ENCODE data around the gene IL13.

The IL13 gene

DNA sequence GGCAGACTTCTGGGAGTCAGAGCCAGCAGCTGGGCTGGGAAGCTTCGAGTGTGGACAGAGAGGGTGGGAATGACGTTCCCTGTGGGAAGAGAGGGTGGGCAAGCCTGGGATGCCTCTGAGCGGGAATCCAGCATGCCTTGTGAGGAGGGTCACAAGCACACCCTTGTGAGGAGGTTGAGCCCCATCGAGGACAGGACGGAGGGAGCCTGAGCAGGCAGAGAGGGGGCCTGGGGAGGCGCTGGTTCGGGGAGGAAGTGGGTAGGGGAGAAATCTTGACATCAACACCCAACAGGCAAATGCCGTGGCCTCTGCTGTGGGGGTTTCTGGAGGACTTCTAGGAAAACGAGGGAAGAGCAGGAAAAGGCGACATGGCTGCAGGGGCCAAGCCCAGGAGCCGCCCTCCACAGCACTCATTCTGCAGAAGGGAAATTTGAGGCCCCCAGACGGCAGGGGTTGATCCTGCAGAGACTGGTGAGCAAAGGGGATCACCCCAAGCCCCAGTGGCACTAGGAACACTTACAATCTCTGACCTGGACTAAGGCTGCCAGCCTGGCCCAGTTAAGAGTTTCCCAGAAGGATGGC lies 1.1 kb upstream of the IL13 start:
- DNase-seq, result no peak

DNA sequence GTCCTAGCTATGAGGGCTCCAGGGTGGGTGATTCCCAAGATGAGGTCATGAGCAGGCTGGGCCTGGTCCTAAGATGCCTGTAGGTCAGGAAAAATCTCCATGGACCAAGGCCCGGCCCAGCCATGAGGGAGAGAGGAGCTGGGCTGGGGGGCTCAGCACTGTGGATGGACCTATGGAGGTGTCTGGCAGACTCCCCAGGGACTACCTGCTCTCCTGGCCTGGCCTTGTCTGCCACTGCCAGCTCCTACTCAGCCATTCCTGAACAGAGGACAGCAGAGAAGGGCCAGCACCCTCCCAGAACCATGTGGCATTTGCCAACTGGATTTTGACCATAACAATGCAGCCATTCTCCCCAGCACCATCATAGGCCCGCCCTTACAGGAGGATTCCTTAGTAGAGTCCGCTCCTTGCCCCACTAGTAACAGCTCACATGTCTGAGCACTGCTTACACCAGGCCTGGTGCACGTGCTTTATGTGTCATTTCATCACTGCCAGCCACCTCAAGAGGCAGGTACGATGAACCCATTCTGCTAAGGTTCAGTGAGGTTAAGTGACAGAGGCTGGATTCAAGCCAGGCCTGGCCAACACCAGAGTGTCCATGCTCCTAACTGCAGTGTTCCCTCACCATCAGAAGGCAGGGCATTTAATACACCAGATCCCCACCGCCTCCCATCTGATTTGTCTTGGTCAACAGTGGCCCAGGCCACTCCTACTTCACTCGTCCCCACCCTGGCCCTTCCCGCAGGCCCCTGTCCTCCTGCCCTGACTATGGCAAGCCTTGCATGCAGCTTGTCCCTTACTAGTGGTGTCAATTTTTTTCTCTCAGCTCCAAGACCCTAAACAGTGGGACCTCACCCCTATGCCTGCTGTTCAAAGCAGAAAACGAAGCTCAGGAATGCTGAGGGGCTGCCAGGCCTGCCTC lies 669 bp downstream of the IL13 start:
- no peak for DNase-seq

DNA sequence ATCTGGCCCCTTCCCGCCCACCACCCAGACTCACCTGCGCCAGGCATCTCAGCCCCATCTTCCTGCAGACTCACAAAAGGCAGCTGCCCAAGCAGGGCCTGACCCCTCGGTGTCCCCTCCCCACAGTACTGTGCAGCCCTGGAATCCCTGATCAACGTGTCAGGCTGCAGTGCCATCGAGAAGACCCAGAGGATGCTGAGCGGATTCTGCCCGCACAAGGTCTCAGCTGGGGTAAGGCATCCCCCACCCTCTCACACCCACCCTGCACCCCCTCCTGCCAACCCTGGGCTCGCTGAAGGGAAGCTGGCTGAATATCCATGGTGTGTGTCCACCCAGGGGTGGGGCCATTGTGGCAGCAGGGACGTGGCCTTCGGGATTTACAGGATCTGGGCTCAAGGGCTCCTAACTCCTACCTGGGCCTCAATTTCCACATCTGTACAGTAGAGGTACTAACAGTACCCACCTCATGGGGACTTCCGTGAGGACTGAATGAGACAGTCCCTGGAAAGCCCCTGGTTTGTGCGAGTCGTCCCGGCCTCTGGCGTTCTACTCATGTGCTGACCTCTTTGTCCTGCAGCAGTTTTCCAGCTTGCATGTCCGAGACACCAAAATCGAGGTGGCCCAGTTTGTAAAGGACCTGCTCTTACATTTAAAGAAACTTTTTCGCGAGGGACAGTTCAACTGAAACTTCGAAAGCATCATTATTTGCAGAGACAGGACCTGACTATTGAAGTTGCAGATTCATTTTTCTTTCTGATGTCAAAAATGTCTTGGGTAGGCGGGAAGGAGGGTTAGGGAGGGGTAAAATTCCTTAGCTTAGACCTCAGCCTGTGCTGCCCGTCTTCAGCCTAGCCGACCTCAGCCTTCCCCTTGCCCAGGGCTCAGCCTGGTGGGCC lies 1.9 kb downstream of the IL13 start:
- no peak for DNase-seq

DNA sequence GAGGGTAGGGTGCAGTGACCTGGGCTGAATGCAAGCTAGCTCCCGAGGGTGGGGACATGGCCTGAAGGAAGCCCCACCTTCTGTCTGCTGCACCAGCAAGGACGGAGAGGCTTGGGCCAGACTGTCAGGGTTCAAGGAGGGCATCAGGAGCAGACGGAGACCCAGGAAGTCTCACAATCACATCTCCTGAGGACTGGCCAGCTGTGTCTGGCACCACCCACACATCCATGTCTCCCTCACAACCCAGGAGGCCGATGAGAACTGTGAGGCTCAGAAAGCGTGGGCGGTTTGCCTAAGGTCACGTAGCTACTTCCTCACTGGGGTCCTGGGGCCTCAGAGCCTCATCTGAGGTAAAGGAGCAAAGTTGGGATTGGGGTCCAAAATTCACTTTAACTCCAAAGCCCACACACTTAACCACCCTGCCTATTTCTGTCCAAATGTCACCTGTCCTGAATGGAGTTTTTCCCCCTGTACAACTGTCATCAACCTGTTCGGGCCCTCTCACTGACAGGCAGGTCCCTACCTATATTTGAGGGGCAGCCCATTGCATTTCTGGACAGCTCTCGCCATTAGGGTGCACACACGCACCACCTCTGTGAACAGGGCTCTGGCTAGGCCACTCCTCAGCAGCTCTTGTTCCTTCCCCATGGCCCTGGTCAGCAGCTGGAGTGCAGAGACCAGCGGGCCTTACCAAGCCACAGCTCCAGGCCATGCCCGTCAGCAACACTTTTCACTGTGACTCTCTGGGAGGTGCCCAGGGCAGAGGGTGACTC lies 3.4 kb downstream of the IL13 start:
- DNase-seq, result no peak

DNA sequence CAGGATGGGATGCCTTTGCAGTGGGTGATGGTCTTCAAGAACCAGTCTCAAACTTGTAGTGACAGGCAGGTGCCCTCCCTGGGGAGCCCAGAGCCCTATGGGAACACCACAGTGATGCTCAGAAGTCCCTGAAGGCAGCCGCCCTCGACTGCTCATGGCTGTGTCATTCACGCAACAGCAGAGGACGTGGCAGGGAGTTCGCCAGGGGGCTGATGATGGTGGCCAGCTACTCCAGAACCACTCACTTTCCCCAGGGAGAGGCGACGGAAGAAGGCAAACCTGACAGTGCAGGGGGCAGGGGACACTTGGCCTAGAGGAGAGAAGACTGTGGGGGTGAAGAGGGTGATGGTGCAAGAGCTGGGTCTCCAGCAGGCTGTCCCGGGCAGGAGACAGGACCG lies 4.0 kb downstream of the IL13 start:
- DNase-seq, result no peak

DNA sequence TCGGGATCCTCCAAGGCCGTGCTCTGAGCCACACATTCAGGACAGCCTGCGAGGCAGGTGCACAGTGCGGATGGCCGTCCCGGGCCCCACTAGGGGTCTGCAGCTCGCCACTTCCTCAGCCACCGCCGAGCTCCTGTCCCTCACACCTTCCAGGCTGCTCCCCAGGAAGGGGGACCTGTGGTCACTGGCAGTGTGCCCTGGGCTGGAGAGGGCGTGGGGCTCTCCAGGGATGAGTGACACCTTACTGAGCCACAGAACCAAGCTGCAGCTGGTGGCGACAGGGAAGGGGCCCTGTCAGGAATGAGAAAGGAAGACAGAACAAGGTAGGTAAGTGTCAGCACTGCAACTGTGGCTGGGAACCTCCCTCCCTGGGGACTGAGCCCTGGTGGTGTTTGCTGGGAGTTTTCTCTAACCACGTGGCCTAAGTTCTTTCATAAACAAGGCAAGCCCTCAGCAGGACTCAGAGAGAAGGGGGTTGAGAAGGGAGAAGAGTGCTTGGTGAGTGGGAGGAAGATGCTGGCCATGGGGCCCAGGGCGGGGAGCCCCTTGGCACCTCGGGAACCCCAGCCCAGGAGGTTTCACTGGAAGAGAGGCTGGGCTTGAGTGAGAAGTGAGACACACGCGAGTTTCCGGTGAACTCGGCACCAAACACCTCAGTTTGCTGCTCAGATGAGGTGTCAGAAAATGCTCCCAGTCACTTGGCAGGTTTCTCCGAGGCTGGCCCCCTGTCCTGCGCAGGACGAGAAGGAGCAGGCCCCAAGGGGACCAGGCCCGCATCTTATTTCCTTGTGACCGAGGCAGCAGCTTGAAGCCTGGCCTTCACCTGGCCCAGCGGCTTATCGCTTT lies 5.2 kb downstream of the IL13 start:
- DNase-seq, result no peak

DNA sequence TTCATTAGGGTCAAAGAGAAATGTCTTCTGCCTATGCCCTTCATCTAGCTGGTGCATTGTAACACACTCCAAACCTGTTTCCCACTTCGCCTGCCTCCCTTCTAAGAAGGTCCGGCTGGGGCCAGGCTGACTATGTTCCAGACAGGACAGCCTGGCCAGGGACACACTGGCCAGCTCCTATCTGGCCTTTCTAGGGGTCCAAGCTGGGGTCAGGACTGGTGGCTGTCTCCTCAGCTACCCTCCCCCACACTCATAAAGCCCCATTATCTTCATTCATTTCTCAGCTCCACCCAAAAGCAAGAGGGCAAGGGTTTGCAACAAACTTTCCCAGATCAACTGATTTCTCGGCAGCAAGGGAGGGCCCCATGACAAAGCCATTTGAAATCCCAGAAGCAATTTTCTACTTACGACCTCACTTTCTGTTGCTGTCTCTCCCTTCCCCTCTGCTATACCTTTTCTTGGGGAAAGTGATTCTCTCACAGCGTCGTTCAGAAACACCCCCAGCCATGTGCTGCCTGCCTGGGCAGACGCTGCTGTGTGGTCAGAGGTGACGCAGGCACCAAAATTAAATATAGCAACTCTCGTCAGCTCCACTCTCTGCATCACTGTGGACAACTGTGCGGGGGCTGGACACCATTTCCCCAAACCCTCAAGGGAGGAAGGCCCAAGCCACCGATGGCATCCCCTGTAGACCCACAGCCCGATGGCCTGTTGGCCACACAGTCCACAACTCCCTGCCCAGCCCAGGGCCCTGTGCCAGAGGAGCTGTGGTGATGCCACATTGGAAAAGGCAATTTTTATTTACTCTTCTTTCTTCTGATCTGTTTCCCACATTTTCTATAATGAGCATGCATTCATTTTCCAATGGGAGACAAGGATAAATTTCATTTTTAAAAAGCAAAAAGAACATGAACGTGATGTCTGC lies 6.1 kb downstream of the IL13 start:
- no peak for DNase-seq

DNA sequence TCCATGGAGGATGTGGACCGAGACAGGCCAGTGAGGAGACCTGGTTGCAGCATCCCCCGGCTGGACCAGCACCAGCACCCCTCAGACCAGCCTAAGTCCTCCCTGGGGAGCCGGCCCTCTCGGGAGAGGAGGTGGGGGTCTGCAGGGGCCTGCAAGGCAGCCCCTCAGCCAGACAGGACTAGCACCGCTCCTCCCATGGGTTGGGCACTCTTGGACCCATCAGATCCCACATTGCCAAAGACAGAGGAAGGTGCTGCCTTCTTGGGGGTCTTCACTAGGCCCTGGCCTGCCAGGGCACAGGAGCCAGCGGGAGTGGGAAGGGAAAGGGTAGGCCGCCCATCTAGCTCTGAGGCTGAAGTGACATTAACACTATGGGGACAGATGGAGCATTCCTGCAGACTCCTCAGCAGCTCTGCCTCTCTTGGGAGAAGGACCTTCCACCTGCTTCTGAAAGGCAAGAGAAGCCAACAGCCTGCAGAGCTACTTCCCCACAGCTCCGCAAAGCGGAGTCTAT lies 6.8 kb downstream of the IL13 start:
- no peak for DNase-seq

DNA sequence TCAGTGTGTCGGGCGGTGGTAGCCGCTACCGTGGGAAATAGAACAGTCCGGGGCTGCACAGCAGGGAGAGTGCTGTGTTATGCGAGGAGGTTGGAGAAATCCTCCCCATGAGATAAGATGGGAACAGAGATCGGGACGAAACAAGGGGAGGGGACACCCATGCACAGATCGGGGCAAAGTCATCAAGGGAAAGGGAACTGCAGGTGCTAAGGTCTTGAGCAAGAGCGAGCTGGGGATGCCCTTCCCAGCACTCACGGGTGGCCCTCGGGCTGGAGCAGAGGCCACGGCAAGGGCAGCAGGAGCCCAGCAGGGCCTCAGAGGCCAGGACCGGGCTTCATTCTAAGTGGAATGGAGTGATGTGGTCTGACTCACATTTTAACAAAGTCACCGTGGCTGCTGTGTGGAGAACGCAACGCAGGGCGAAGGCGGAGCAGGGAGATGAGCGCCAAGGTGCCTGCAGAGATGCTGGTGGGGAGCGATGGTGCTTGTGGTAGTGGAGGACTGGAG lies 7.7 kb downstream of the IL13 start:
- DNase-seq, result no peak

DNA sequence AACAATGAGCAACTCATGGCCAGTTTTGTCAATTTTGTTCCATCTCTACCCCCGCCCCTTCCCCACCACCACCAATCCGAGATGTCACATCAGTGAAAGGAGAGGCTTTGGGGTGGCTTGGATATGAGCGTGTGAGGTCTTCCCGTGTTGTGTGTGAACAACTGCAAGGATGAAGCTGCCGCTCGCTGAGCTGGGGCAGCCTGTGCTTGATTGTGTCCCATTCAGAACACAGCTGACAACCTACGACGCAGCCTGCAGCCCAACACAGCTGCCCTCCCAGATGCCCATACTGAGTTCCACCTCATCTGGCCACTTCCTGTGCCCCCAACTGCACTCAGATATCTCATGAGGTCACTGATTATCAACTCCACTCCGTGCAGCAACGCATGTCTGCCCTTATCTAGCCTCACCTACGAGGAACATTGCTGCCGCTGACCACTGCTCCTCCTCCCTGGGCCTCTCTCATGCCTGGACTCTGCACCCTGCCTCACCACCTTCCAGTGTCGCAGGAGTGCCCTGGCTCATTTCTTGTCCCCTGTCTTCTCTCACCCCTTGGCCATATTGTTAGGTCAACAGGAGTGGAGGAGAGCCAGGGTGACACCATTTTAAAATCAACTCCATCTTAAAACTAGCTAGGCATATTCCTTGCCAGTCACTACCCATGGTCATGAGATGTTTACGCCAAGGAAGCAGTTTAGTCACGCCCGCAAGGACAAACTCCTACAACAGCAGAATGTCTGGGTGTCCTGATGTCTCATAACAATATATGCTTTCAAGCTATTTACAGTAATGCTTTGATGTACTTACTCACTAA lies 8.5 kb downstream of the IL13 start:
- DNase-seq, result no peak

DNA sequence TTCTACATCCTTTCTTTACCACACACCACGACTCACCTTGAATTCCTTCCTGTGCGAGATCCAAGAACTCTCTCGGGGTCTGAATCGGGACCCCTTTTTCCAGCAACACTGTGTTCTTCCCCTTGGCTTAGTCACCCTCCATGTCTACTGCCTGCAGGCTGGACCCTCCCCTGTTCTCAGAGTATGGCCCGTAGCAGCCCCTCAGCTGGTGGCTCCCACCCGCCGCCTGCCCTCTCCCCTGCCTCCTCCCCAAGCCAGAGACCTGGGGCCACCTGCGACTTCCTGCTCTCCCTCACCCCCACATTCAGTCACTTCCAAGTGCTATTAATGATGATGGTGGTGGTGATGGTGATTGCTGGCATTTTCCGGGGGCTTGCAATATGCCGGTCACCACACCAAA lies 9.3 kb downstream of the IL13 start:
- DNase-seq, result no peak

DNA sequence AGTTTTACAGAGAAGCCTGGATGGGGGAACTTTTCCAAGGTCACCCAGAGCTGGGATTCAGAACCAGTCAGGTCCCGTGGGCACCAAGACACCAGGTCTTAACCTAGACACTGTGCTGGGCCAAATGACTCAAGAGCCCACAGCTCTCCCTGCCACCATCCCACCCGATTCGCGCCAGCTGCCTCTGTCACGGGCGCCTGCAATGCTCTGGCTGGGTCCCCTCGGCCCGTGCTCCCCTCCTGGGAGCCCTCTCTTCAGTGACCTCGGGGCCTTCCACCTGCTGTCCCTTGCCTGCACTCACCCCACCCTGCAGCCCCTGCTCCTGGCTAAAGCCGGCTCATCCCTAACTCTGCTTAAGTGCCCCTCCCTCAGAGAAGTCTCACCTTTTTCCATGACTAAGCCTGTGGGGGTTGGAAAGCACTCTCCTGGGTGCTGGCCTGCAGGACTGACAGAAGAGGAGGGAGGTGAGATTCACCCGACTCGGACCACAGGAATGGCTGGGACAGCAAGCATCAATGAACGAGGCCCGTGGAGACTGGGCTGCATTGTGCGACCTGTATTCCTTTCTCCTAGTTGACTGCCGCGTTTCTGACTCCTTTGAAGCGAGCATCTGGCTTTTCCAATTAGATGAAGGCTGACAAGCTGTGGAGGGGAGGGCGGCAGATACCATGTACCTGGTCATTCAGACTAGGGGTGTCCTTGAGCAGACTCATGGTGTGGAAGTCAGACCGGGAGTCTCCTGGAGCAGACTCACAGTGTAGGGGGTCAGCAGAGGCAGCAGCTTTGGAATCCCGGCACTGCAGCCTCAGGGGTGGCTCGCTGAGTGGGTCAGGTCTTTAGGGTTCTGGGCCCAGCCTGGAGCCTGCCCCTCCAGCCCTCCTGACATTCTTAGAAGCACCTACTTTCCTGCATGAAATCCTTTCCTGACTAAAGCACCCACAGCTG lies 10.1 kb downstream of the IL13 start:
- DNase-seq, result no peak

DNA sequence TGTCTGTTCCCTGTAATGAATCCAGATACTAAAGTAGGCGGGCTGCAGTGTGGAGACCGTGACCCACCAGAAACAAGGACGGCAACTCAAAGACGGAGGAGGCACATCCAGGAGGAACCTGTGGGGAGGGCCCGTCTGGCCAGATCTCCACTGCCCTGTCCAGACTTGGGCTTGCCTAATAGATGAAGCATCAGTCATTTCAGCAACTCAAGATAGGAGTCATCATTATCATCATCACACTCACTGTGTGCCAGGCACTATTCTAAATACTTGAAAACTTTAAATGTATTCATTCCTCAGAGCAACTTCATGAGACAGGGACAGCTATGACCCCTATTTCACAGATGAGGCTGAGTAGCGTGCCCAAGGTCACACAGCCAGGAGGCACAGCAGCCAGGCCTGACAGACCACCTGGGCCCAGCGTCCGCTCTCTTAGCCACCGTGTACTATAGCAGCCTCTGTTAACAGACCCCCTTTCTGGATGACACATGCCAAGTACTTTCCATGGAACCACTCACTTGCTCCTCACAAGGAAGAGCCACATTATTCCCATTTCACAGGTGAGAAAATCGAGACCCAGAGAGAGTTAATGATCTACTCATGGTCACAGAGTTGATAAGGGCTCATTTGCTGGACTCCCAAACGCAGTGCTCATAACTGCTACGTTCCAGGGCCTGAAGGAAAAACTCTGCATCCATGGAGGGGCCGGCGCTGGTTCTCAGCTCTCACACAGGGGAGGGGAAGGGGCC lies 10.9 kb downstream of the IL13 start:
- no peak for DNase-seq

DNA sequence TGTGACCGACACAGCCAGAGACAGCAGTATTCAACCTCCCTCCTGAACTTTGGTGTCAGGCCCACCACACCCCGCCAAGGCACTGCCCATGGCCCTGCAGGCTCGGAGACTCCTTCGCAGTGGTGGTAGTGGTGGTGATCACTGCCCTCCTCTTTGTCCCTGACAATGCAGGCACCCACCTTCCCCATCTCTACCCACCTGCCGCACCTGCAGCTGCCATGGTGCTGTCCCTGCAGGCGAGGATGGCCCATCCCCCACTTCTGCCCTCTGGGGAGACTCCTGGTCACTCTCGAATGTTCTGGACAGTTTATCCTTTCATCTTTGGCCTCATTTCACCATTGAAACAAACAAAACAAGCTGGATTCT lies 11.5 kb downstream of the IL13 start:
- no peak for DNase-seq

DNA sequence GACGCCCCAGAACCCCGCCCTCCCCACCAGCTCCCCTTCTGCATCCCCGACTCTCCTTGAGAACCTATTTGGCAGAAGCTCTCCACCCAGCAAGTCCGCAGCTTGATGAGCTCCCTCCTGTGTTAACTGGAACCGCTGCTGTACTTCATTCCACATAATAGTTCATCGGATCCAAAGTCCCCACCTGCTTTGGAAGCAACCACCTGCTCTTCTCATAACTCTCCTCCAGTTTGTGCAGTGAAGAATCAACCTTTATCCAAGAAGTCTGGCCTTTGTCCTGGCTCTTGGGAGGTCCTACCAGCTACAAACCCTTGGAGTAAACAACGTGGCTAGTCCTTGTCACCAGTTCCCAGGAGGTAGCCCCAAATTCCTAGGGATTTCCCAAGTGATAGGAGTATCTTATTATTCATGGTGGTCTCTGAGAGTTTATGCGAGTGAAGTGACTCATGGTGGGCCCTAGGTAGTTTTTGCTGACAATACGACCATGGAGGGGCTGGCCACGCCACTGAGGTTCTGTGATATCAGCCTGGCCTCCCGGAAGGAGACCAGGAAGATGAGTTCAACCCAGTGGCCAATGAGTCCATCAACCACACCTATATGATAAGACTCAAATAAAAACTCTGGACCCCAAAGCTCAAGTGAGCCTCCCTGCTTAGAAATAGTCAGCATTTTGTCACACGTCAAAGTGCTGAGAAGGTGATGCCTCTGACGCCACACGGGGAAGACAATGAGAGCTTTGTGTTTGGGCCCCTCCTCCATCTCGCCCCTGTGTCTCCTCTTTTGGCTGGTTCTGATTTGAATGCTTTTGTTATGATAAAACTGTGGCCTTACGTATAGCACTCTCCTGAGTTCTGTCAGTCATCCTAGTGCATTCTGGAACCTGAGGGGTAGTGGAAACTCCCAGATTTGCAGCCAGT lies 12.3 kb downstream of the IL13 start:
- DNase-seq, result no peak

DNA sequence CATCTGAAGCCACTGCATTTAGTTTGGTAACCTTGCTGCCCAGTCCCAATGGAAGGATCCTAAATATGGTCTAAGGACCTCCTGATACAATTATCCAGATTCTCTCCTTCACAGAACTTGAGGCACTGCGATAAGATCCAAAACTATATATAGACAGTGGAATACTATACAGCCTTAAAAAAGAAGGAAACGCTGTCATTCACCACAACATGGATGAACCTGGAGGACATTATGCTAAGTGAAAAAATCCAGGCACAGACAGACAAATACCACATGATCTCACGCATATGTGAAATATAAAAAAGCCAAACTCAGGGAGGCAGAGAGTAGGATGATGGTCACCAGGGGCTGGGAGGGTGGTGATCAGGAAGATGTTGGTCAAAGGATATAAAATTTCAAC lies 13.0 kb downstream of the IL13 start:
- DNase-seq, result no peak
